SHP77 (cell line): ENCODE results near the gene DOCK2.

Experiments
- DNase-seq, 2 experiments: peaks; one replicate each; lab custom pipeline; 2025; lab: John Stamatoyannopoulos, UW

Gene DOCK2

GRCh38 chr5:170131235-170131634 is 494.2 kb downstream of the DOCK2 start:
- no peak for DNase-seq

GRCh38 chr5:170132269-170132975 is 495.3 kb downstream of the DOCK2 start:
- DNase-seq = no peak
